Fibroblast of lung (primary cell): ENCODE measurements around the gene DEPP1. TPM values are rescaled to one million over a fixed set of nuclear protein-coding genes. Genes with fewer than 3 reads are reported as not detected.

Experiments
- DNase-seq, 2 donors: peaks; one replicate each; pipeline versions ENCODE4 v3.0.0 to v3.0.0-alpha.2; 2010; ENCODE audit warnings: low read depth in 2 of 2
- H2AFZ ChIP-seq: 2 replicates; pipeline ENCODE4 v1.5.1; 2012; ENCODE audit warnings: low read length, control low read depth, inconsistent platforms
- H3K27ac ChIP-seq: 2 replicates; pipeline ENCODE4 v1.5.1; 2011; ENCODE audit warnings: low read length, control low read depth; ENCODE audit not compliant: insufficient read depth
- H3K27me3 ChIP-seq: 2 replicates; pipeline ENCODE4 v1.5.1; 2011; ENCODE audit warnings: mild to moderate bottlenecking, low read length; ENCODE audit not compliant: control insufficient read depth, insufficient read depth
- H3K36me3 ChIP-seq: 2 replicates; pipeline ENCODE4 v1.5.1; 2011; ENCODE audit warnings: low read length; ENCODE audit not compliant: control insufficient read depth, insufficient read depth
- H3K4me1 ChIP-seq: 2 replicates; pipeline ENCODE4 v1.5.1; 2011; ENCODE audit warnings: low read length; ENCODE audit not compliant: control insufficient read depth, insufficient read depth; ENCODE audit errors: extremely low read depth
- H3K4me2 ChIP-seq: 2 replicates; pipeline ENCODE4 v1.5.1; 2011; ENCODE audit warnings: low read length, control low read depth; ENCODE audit not compliant: insufficient read depth; ENCODE audit errors: extremely low read depth
- H3K4me3 ChIP-seq, 4 experiments: fragments of 200-600 bp in 1 of 4; sonication (generic) in 1 of 4; replicated peaks in 1 of 4; 2 replicates each; pipeline ENCODE4 v1.5.1; 2011 to 2016; ENCODE audit warnings: low read length in 4 of 4, low read depth in 3 of 4, mild to moderate bottlenecking in 3 of 4, control low read depth in 2 of 4, inconsistent platforms in 1 of 4, mixed read lengths in 1 of 4; ENCODE audit not compliant: insufficient read depth in 1 of 4; ENCODE audit errors: control extremely low read depth in 1 of 4
- H3K79me2 ChIP-seq: 2 replicates; pipeline ENCODE4 v1.5.1; 2012; ENCODE audit warnings: mild to moderate bottlenecking, low read length, inconsistent platforms; ENCODE audit not compliant: control insufficient read depth, insufficient read depth
- H3K9ac ChIP-seq: 2 replicates; pipeline ENCODE4 v1.5.1; 2011; ENCODE audit warnings: mild to moderate bottlenecking, low read length, control low read depth; ENCODE audit not compliant: insufficient read depth
- H3K9me3 ChIP-seq: 2 replicates; pipeline ENCODE4 v1.5.1; 2012; ENCODE audit warnings: low read depth, low read length; ENCODE audit not compliant: control insufficient read depth, insufficient read depth
- H4K20me1 ChIP-seq: 2 replicates; pipeline ENCODE4 v1.5.1; 2011; ENCODE audit warnings: low read length; ENCODE audit not compliant: control insufficient read depth, insufficient read depth; ENCODE audit errors: extremely low read depth
- CTCF ChIP-seq, 2 donors: IDR thresholded peaks in 1 of 2; conservative IDR thresholded peaks in 1 of 2; 1 replicate in 1 of 2; 2 replicates in 1 of 2; pipeline ENCODE4 v1.5.1; 2011 to 2012; ENCODE audit warnings: low read length in 2 of 2, control low read depth in 1 of 2, inconsistent platforms in 1 of 2, low read depth in 1 of 2, mild to moderate bottlenecking in 1 of 2
- EZH2 ChIP-seq: IDR thresholded peaks from 2 replicates; pipeline ENCODE4 v1.5.1; 2012; ENCODE audit warnings: low read length, control low read depth, mild to moderate bottlenecking; ENCODE audit errors: missing control alignments
- polyA plus RNA-seq, 2 donors: library from polyadenylated mRNA; depleted of rRNA in 1 of 2; stranded (reverse) in 1 of 2; unstranded in 1 of 2; fragments of >200 nt; gene quantifications; 2 replicates each; pipeline ENCODE4 v1.2.1, GENCODE V29; 2011 to 2012; ENCODE audit warnings: missing spikeins in 1 of 2
- total RNA-seq: library from RNA; depleted of rRNA; stranded (reverse); fragments of >200 nt; gene quantifications from 2 replicates; pipeline ENCODE4 v1.2.1, GENCODE V29; 2014

Gene DEPP1
- total and polyA plus RNA-seq, 2 donors (not counting 1 experiment from before 2014, with no cell fraction given): 30.3 to 120 TPM

- Histone ChIP-seq H3K79me2 (no peaks in the 10 kb centered on the region), H3K9ac (no peak overlapping the region), H3K4me2 (no peak overlapping the region), H3K9me3 (no peaks in the 10 kb centered on the region), H3K4me1 (no peaks in the 10 kb centered on the region), H4K20me1 (no peaks in the 10 kb centered on the region), H2AFZ (no peak overlapping the region), H3K27me3 (peaks cover 2% of the 10 kb centered on the region), H3K36me3 (no peaks in the 10 kb centered on the region), H3K27ac (no peak overlapping the region), H3K4me3 (no peak overlapping the region)
- DNase-seq: peak in 1 of 2 donors; percentile 51
- TF ChIP-seq CTCF (conservative IDR thresholded peaks at IDR 0.05 in 1 of 2, IDR thresholded peaks at IDR 0.05 in 1 of 2; ENCODE audit: low read depth in 1 of 2, low read length in 2 of 2) (no peak), EZH2 (no peak)
Observed at GRCh38 chr10:44927352-44927751, 51.3 kb downstream of the DEPP1 start.

GRCh38 chr10:44926751-44927351 lies 51.8 kb downstream of the DEPP1 start:
- no peak for TF ChIP-seq EZH2
- TF ChIP-seq CTCF (conservative IDR thresholded peaks at IDR 0.05 in 1 of 2, IDR thresholded peaks at IDR 0.05 in 1 of 2; ENCODE audit: low read depth in 1 of 2, low read length in 2 of 2): no peak
- Histone ChIP-seq H3K4me2 (no peak overlapping the region), H3K9me3 (no peaks in the 10 kb centered on the region), H3K27ac (no peak overlapping the region), H3K4me3 (no peak overlapping the region), H3K9ac (no peak overlapping the region), H4K20me1 (no peaks in the 10 kb centered on the region), H3K27me3 (peaks cover 2% of the 10 kb centered on the region), H3K4me1 (no peaks in the 10 kb centered on the region), H3K36me3 (no peaks in the 10 kb centered on the region), H3K79me2 (no peaks in the 10 kb centered on the region), H2AFZ (no peak overlapping the region)
- no peak for DNase-seq

Other genes starting within 250 kb of the DEPP1 start
- gene TMEM72, start 67.5 kb downstream of the DEPP1 start, total RNA-seq: not detected in 2 replicates
- not detected in 2 replicates for gene TMEM72, start 67.5 kb downstream of the DEPP1 start, polyA plus RNA-seq
- gene RASSF4, start 19.0 kb downstream of the DEPP1 start, total RNA-seq: 5.4 and 11.4 TPM in 2 replicates
- 2.5 and 6.4 TPM in 2 replicates for gene RASSF4, start 19.0 kb downstream of the DEPP1 start, polyA plus RNA-seq
- 14.6 and 23.0 TPM in 2 replicates for gene ZNF22, start 22.1 kb upstream of the DEPP1 start, total RNA-seq
- gene ZNF22, start 22.1 kb upstream of the DEPP1 start, polyA plus RNA-seq: 10.9 and 16.0 TPM in 2 replicates